PFSK-1 (cell line): Measurements from ENCODE around the gene C3.

ENCODE experiments used
- FOXP2 ChIP-seq: optimal IDR thresholded peaks from 2 replicates; pipeline ENCODE3; 2011; ENCODE audit warnings: borderline replicate concordance, control low read depth, inconsistent platforms; ENCODE audit not compliant: insufficient read depth; ENCODE audit errors: extremely low read length, extremely low read depth
- POLR2AphosphoS5 ChIP-seq: IDR thresholded peaks from 2 replicates; pipeline ENCODE4 v1.6.1; 2012; ENCODE audit warnings: low read depth, mild to moderate bottlenecking, control low read depth, low read length, moderate library complexity
- SIN3A ChIP-seq: IDR thresholded peaks from 2 replicates; pipeline ENCODE4 v1.6.1; 2012; ENCODE audit warnings: mild to moderate bottlenecking, low read length, moderate library complexity, borderline replicate concordance; ENCODE audit not compliant: insufficient read depth
- TAF1 ChIP-seq: IDR thresholded peaks from 2 replicates; pipeline ENCODE4 v1.6.1; 2012; ENCODE audit warnings: low read length, control low read depth, borderline replicate concordance; ENCODE audit not compliant: insufficient read depth
- TF ChIP-seq, protein P1 (sequence below), 2 experiments: IDR thresholded peaks; 2 replicates each; pipeline versions ENCODE4 v1.6.1 to v1.8.0; 2011 to 2012; ENCODE audit warnings: low read depth in 2 of 2, low read length in 2 of 2, control low read depth in 1 of 2, inconsistent platforms in 1 of 2, mild to moderate bottlenecking in 1 of 2, moderate library complexity in 1 of 2; ENCODE audit not compliant: insufficient read depth in 1 of 2

DNA sequence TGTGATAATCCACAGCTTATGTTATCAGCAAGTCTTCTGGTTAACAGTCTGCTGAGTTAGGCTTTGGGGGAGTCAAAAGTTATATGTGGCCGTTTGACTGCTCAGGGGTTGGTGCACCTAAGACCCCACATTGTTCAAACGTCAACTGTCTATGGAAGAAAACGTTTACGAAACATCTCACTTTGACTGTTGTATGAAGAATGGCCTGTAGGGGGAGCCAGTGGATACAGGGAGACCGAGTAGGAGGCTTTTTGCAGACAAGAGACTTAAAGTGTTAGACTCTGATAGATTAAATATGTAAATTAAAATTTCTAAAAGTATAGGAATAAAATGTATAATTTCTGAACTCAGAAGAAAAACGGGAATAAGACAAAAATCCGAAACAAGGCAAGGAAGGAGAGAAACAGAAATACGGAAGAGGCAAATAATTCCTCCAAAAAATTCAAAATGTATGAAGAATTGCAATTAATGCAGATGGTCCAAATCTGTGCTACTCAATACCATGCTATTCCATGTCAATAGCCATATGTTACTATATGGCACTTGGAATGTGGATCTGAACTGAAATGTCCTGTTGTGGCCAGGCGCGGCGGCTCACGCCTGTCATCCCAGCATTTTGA lies 88.3 kb downstream of the C3 start:
- TF ChIP-seq TAF1 (no peak), POLR2AphosphoS5 (no peak), SIN3A (no peak), FOXP2 (no peak)
- TF ChIP-seq, protein P1, sequence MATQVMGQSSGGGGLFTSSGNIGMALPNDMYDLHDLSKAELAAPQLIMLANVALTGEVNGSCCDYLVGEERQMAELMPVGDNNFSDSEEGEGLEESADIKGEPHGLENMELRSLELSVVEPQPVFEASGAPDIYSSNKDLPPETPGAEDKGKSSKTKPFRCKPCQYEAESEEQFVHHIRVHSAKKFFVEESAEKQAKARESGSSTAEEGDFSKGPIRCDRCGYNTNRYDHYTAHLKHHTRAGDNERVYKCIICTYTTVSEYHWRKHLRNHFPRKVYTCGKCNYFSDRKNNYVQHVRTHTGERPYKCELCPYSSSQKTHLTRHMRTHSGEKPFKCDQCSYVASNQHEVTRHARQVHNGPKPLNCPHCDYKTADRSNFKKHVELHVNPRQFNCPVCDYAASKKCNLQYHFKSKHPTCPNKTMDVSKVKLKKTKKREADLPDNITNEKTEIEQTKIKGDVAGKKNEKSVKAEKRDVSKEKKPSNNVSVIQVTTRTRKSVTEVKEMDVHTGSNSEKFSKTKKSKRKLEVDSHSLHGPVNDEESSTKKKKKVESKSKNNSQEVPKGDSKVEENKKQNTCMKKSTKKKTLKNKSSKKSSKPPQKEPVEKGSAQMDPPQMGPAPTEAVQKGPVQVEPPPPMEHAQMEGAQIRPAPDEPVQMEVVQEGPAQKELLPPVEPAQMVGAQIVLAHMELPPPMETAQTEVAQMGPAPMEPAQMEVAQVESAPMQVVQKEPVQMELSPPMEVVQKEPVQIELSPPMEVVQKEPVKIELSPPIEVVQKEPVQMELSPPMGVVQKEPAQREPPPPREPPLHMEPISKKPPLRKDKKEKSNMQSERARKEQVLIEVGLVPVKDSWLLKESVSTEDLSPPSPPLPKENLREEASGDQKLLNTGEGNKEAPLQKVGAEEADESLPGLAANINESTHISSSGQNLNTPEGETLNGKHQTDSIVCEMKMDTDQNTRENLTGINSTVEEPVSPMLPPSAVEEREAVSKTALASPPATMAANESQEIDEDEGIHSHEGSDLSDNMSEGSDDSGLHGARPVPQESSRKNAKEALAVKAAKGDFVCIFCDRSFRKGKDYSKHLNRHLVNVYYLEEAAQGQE (IDR thresholded peaks at IDR 0.05; ENCODE audit: insufficient read depth in 1 of 2, low read depth in 2 of 2, low read length in 2 of 2) = no peak
